Smooth muscle cell (in vitro differentiated cells): ENCODE results near the gene PPRC1. TPM values are rescaled to one million over a fixed set of nuclear protein-coding genes. Genes with fewer than 3 reads are reported as not detected.

Experiments used
- DNase-seq: peaks from one replicate; lab custom pipeline; 2025; ENCODE audit not compliant: unreplicated experiment; lab: John Stamatoyannopoulos, UW
- H2AFZ ChIP-seq: fragments of 200-600 bp; sonication (generic); 2 replicates; pipeline ENCODE4 v1.6.0; 2016; ENCODE audit warnings: antibody characterized with exemption, low read depth, mild to moderate bottlenecking
- H3F3A ChIP-seq: fragments of 200-600 bp; sonication (generic); 2 replicates; pipeline ENCODE4 v1.6.0; 2017; ENCODE audit warnings: antibody characterized with exemption, low read depth
- H3K27ac ChIP-seq: fragments of 200-600 bp; sonication (generic); 2 replicates; pipeline ENCODE4 v1.5.1; 2016; ENCODE audit warnings: low read depth, mild to moderate bottlenecking
- H3K27me3 ChIP-seq: fragments of 200-600 bp; sonication (generic); 2 replicates; pipeline ENCODE4 v1.6.1; 2016; ENCODE audit warnings: low read depth, mild to moderate bottlenecking
- H3K36me3 ChIP-seq: fragments of 200-600 bp; sonication (generic); 2 replicates; pipeline ENCODE4 v1.5.1; 2016; ENCODE audit warnings: low read depth
- H3K4me1 ChIP-seq: fragments of 200-600 bp; sonication (generic); 2 replicates; pipeline ENCODE4 v1.5.1; 2016; ENCODE audit warnings: low read depth
- H3K4me2 ChIP-seq: fragments of 200-600 bp; sonication (generic); 2 replicates; pipeline ENCODE4 v1.6.0; 2016; ENCODE audit warnings: mild to moderate bottlenecking
- H3K4me3 ChIP-seq: fragments of 200-600 bp; sonication (generic); 2 replicates; pipeline ENCODE4 v1.5.1; 2016; ENCODE audit warnings: mild to moderate bottlenecking
- H3K79me2 ChIP-seq: fragments of 200-600 bp; sonication (generic); 2 replicates; pipeline ENCODE4 v1.6.0; 2016; ENCODE audit warnings: low read depth, mild to moderate bottlenecking
- H3K9ac ChIP-seq: fragments of 200-600 bp; sonication (generic); 2 replicates; pipeline ENCODE4 v1.6.0; 2016; ENCODE audit warnings: low read depth
- H3K9me3 ChIP-seq: fragments of 200-600 bp; sonication (generic); replicated peaks from 2 replicates; pipeline ENCODE4 v1.5.1; 2016; ENCODE audit warnings: low read depth
- H4K20me1 ChIP-seq: fragments of 200-600 bp; sonication (generic); 2 replicates; pipeline ENCODE4 v1.6.0; 2016; ENCODE audit warnings: low read depth
- WGBS: methylation state at CpG from one replicate; pipeline ENCODE4 v1.1.7; 2016; ENCODE audit warnings: low lambda C conversion rate; 5-methylcytosine and 5-hydroxymethylcytosine counted together
- polyA plus RNA-seq: library from polyadenylated mRNA; unstranded; fragments of >200 nt; fragmentation: Nextera tagmentation; extraction: Ambion mirVana; gene quantifications from 2 replicates; pipeline ENCODE4 v1.2.1, GENCODE V29; 2016
- total RNA-seq: library from RNA; depleted of rRNA; stranded (reverse); fragments of >200 nt; gene quantifications from 2 replicates; pipeline ENCODE4 v1.2.3, GENCODE V29; 2014
- TF ChIP-seq, protein P1 (sequence below): fragments of 200-600 bp; sonication (generic); IDR thresholded peaks from 2 replicates; pipeline ENCODE4 v1.5.1; 2017; ENCODE audit warnings: borderline replicate concordance, mild to moderate bottlenecking, antibody characterized with exemption; ENCODE audit not compliant: insufficient read depth, poor library complexity, severe bottlenecking

The PPRC1 gene
- total and polyA plus RNA-seq, 2 experiments from 2014 or later: 36.0 to 38.1 TPM

GRCh38 chr10:102147561-102147960 is 14.7 kb downstream of the PPRC1 start:
- Histone ChIP-seq H4K20me1 (peaks cover 60% of the 10 kb centered on the region), H3K4me1 (no peaks in the 10 kb centered on the region), H3K9me3 (no peaks in the 10 kb centered on the region), H3K4me2 (no peak overlapping the region), H3K27ac (no peak overlapping the region), H3K9ac (no peak overlapping the region), H3K27me3 (no peaks in the 10 kb centered on the region), H2AFZ (no peak overlapping the region), H3F3A (peaks cover 26% of the 10 kb centered on the region), H3K36me3 (peaks cover 9% of the 10 kb centered on the region), H3K4me3 (no peak overlapping the region), H3K79me2 (peaks cover 19% of the 10 kb centered on the region)
- DNase-seq: no peak
- TF ChIP-seq, protein P1, sequence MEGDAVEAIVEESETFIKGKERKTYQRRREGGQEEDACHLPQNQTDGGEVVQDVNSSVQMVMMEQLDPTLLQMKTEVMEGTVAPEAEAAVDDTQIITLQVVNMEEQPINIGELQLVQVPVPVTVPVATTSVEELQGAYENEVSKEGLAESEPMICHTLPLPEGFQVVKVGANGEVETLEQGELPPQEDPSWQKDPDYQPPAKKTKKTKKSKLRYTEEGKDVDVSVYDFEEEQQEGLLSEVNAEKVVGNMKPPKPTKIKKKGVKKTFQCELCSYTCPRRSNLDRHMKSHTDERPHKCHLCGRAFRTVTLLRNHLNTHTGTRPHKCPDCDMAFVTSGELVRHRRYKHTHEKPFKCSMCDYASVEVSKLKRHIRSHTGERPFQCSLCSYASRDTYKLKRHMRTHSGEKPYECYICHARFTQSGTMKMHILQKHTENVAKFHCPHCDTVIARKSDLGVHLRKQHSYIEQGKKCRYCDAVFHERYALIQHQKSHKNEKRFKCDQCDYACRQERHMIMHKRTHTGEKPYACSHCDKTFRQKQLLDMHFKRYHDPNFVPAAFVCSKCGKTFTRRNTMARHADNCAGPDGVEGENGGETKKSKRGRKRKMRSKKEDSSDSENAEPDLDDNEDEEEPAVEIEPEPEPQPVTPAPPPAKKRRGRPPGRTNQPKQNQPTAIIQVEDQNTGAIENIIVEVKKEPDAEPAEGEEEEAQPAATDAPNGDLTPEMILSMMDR: no peak
- 88% methylated on average over 1 of the region's 1 CpG for WGBS

- H4K20me1 ChIP-seq: peaks cover 58% of the 10 kb centered on the region
- H3K27me3 ChIP-seq: no peaks in the 10 kb centered on the region
- WGBS: 97% methylated on average over 13 of the region's 13 CpGs
- H3F3A ChIP-seq: peaks cover 33% of the 10 kb centered on the region
- H3K36me3 ChIP-seq: peaks cover 9% of the 10 kb centered on the region
- no peak overlapping the region for H3K4me3 ChIP-seq
- H2AFZ ChIP-seq: no peak overlapping the region
- no peaks in the 10 kb centered on the region for H3K9me3 ChIP-seq
- TF ChIP-seq, protein P1: no peak
- peaks cover 4% of the 10 kb centered on the region for H3K4me1 ChIP-seq
- no peak overlapping the region for H3K9ac ChIP-seq
- H3K27ac ChIP-seq: no peak overlapping the region
- no peak for DNase-seq
- H3K79me2 ChIP-seq: peaks cover 21% of the 10 kb centered on the region
- H3K4me2 ChIP-seq: no peak overlapping the region
Measured at GRCh38 chr10:102148275-102148674, 15.4 kb downstream of the PPRC1 start.

DNA sequence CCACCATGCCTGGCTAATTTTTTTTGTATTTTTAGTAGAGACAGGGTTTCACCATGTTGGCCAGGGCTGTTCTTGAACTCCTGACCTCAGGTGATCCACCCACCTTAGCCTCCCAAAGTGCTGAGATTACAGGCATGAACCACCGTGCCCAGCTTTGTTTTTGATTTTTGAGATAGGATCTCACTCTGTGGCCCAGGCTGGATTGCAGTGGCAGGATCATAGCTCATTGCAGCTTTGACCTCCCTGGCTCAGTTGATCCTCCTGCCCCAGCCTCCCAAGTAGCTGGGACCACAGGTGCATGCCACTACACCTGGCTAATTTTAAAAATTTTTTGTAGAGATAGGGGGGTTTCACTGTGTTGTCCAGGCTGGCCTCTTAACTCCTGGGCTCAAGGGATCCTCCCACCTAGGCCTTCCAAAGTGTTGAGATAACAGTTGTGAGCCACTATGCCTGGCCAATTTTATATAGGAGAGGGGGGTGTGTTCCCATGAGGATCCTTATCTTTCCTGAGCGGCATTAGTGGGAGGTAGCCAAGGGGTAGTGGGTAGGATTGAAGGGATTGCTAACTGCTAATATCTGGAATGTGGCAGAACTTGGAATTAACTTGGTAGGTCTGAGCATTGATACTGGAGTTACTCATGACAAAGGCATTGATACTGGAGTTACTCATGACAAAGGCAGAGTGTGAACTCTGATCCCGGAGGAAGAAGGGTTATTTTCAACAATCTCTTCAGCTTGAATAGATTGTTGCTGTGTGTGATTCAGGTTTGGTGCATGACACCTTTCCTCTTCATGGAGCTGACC is 18.3 kb downstream of the PPRC1 start:
- Histone ChIP-seq H4K20me1 (peaks cover 58% of the 10 kb centered on the region), H3K9me3 (no peaks in the 10 kb centered on the region), H3K4me3 (peak overlapping the region; percentile 86), H3K27me3 (no peaks in the 10 kb centered on the region), H3K27ac (peak overlapping the region; percentile 97), H3K9ac (peak overlapping the region; percentile 91), H3K4me2 (peak overlapping the region; percentile 81), H2AFZ (no peak overlapping the region), H3K4me1 (peaks cover 5% of the 10 kb centered on the region), H3F3A (peaks cover 37% of the 10 kb centered on the region), H3K36me3 (peaks cover 9% of the 10 kb centered on the region), H3K79me2 (peaks cover 43% of the 10 kb centered on the region)
- 34% methylated on average over 3 of the region's 3 CpGs for WGBS
- TF ChIP-seq, protein P1: no peak
- DNase-seq: no peak
